B cell (primary cell): Measurements from ENCODE around the gene ENOX1. TPM values are rescaled to one million over a fixed set of nuclear protein-coding genes. Genes with fewer than 3 reads are reported as not detected.

Experiments used
- ATAC-seq: fragments of 200-7000 bp; cut with Tn5 transposase; one replicate; pipeline ENCODE4 v1.10.0; 2021; ENCODE audit warnings: low read depth, mild to moderate bottlenecking, moderate number of reproducible peaks, moderate library complexity
- CTCF ChIA-PET: fragments of 350-600 bp; sonication (Branson Sonifier 250); formaldehyde crosslinking; loops from one replicate; lab custom pipeline; 2021; ENCODE audit warnings: antibody characterized with exemption, inconsistent platforms; lab: Charles Lee
- POLR2A ChIA-PET: fragments of 350-600 bp; sonication (Branson Sonifier 250); formaldehyde crosslinking; loops from one replicate; lab custom pipeline; 2021; ENCODE audit warnings: antibody characterized with exemption; lab: Charles Lee
- DNase-seq: peaks from one replicate; pipeline ENCODE4 v3.0.0; 2013
- H2AFZ ChIP-seq: 2 replicates; pipeline ENCODE4 v1.6.1; 2012; ENCODE audit warnings: mild to moderate bottlenecking, low read depth, low read length; ENCODE audit not compliant: insufficient read depth, poor library complexity, severe bottlenecking
- H3K27ac ChIP-seq, 2 donors: 1 replicate in 1 of 2; 2 replicates in 1 of 2; pipeline ENCODE4 v1.5.1; 2012 to 2013; ENCODE audit warnings: low read length in 2 of 2, mild to moderate bottlenecking in 2 of 2, moderate library complexity in 1 of 2
- H3K27me3 ChIP-seq, 4 experiments: fragments of 200-600 bp in 1 of 4; sonication (generic) in 1 of 4; replicated peaks in 1 of 4; 1 replicate in 2 of 4; 2 replicates in 2 of 4; pipeline versions ENCODE4 v1.6.1 to v1.7.0; 2013 to 2016; ENCODE audit warnings: low read length in 3 of 4, mild to moderate bottlenecking in 2 of 4, mixed read lengths in 1 of 4, moderate library complexity in 1 of 4; ENCODE audit not compliant: insufficient read depth in 4 of 4, control insufficient read depth in 3 of 4; ENCODE audit errors: control extremely low read depth in 1 of 4
- H3K36me3 ChIP-seq, 2 experiments: replicated peaks in 1 of 2; 1 replicate in 1 of 2; 2 replicates in 1 of 2; pipeline versions ENCODE4 v1.6.1 to v1.7.1; 2013; ENCODE audit warnings: low read length in 1 of 2; ENCODE audit not compliant: insufficient read depth in 2 of 2, control insufficient read depth in 1 of 2; ENCODE audit errors: control extremely low read depth in 1 of 2, extremely low read depth in 1 of 2
- H3K4me1 ChIP-seq, 2 donors: fragments of 200-600 bp in 1 of 2; sonication (generic) in 1 of 2; 1 replicate in 1 of 2; 2 replicates in 1 of 2; pipeline versions ENCODE4 v1.5.1 to v1.6.1; 2013 to 2017; ENCODE audit warnings: low read length in 2 of 2; ENCODE audit not compliant: control insufficient read depth in 2 of 2, insufficient read depth in 2 of 2
- H3K4me2 ChIP-seq: replicated peaks from 2 replicates; pipeline ENCODE3; 2012; ENCODE audit warnings: mild to moderate bottlenecking, low read depth, low read length; ENCODE audit not compliant: poor library complexity, severe bottlenecking
- H3K4me3 ChIP-seq, 5 experiments: fragments of 200-600 bp in 1 of 5; sonication (generic) in 1 of 5; 1 replicate in 3 of 5; 2 replicates in 2 of 5; pipeline versions ENCODE4 v1.5.1 to v1.7.0; 2011 to 2016; ENCODE audit warnings: low read length in 4 of 5, mild to moderate bottlenecking in 4 of 5, low read depth in 2 of 5, control low read depth in 1 of 5, moderate library complexity in 1 of 5; ENCODE audit not compliant: insufficient read depth in 1 of 5; ENCODE audit errors: control extremely low read depth in 1 of 5, extremely low read depth in 1 of 5
- H3K79me2 ChIP-seq: fragments of 200-600 bp; sonication (generic); one replicate; pipeline ENCODE4 v1.6.0; 2016; ENCODE audit warnings: low read length; ENCODE audit not compliant: control insufficient read depth, insufficient read depth
- H3K9ac ChIP-seq: fragments of 200-600 bp; sonication (generic); 2 replicates; pipeline ENCODE4 v1.6.1; 2017; ENCODE audit warnings: mild to moderate bottlenecking, low read length, moderate library complexity
- H3K9me3 ChIP-seq, 3 donors: one replicate each; pipeline versions ENCODE4 v1.6.1 to v1.7.1; 2013; ENCODE audit warnings: low read length in 2 of 3; ENCODE audit not compliant: control insufficient read depth in 2 of 3, insufficient read depth in 1 of 3; ENCODE audit errors: control extremely low read depth in 1 of 3
- H4K20me1 ChIP-seq: 2 replicates; pipeline ENCODE4 v1.6.0; 2012; ENCODE audit warnings: mild to moderate bottlenecking, low read length; ENCODE audit not compliant: insufficient read depth, control insufficient read depth, poor library complexity, severe bottlenecking
- H3K27ac Mint-ChIP-seq: one replicate; pipeline ENCODE4 v1.8.0; 2021; ENCODE audit warnings: mixed read lengths
- H3K27me3 Mint-ChIP-seq: one replicate; pipeline ENCODE4 v1.8.0; 2021; ENCODE audit warnings: mixed read lengths
- H3K4me1 Mint-ChIP-seq: one replicate; pipeline ENCODE4 v1.8.0; 2021; ENCODE audit warnings: mixed read lengths
- H3K4me3 Mint-ChIP-seq: one replicate; pipeline ENCODE4 v1.8.0; 2021; ENCODE audit warnings: mixed read lengths
- H3K9me3 Mint-ChIP-seq: one replicate; pipeline ENCODE4 v1.8.0; 2022; ENCODE audit warnings: mixed read lengths; ENCODE audit not compliant: insufficient read depth
- CTCF ChIP-seq: fragments of 200-600 bp; IDR thresholded peaks from one replicate; pipeline ENCODE4 v1.8.0; 2022; ENCODE audit warnings: antibody characterized with exemption, mild to moderate bottlenecking
- EZH2 ChIP-seq: IDR thresholded peaks from 2 replicates; pipeline ENCODE4 v1.6.1; 2012; ENCODE audit warnings: borderline replicate concordance, low read depth, mild to moderate bottlenecking, moderate library complexity, low read length; ENCODE audit not compliant: insufficient read depth, poor library complexity, severe bottlenecking
- WGBS: methylation state at CpG from one replicate; pipeline ENCODE4 v1.1.5; 2013; ENCODE audit warnings: missing lambda C conversion rate; ENCODE audit not compliant: insufficient coverage; 5-methylcytosine and 5-hydroxymethylcytosine counted together
- intact Hi-C: fragments of 100-400 bp; cut with micrococcal nuclease; formaldehyde crosslinking; loops from one replicate; pipeline ENCODE4 v1.10.0; 2022
- polyA plus RNA-seq: library from polyadenylated mRNA; depleted of rRNA; stranded (reverse); fragments of >200 nt; gene quantifications from 2 replicates; pipeline ENCODE4 v1.2.3, GENCODE V29; 2012
- total RNA-seq, 2 donors: library from RNA; stranded (reverse); fragments of 120-200 nt in 1 of 2; gene quantifications; 1 replicate in 1 of 2; 2 replicates in 1 of 2; pipeline versions ENCODE4 v1.2.3 to v1.2.4, GENCODE V29; 2013 to 2022

The ENOX1 gene
- total and polyA plus RNA-seq, 2 donors (not counting 1 experiment from before 2014, with no cell fraction given) = not detected

DNA sequence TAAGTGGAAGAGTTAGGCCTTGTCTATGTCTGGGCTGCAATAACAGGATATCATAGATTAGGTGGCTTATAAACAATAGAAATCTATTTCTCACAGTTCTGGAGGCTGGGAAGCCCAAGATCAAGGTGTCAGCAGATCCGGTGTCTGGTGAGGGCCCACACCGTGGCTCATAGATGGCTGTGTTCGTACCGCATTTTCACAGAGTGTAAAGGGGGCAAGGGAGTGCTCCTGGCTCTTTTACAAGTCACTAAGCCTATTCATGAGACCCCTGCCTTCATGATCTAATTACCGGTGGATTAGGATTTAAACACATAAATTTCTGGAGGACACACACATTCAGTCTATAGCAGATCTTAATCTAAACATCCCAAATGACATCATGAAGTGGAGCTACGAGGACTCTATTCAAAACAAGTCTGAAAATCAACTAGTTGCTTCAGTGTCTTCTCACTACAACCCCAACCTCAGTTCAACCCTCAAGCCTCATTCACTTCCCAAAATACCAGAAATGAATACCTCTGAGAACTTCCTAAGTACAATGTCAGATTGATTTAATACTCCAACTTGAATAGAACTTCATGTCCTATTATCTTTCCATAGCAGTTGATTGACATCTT is 23.5 kb downstream of the ENOX1 start:
- Mint-ChIP-seq H3K9me3 (no peaks in the 10 kb centered on the region), H3K27me3 (peaks cover 19% of the 10 kb centered on the region), H3K4me3 (no peak overlapping the region), H3K4me1 (no peaks in the 10 kb centered on the region), H3K27ac (no peak overlapping the region)
- no peaks in the 10 kb centered on the region for H4K20me1 ChIP-seq
- CTCF ChIA-PET = no interaction called here
- intact Hi-C loops = no loop called here
- no peak overlapping the region for H2AFZ ChIP-seq
- peaks cover 0 to 3% (median 0%) of the 10 kb centered on the region in 4 experiments for H3K27me3 ChIP-seq
- TF ChIP-seq EZH2 = no peak
- no peak for TF ChIP-seq CTCF
- DNase-seq (no peak), ATAC-seq (no peak)
- no peaks in the 10 kb centered on the region for H3K36me3 ChIP-seq
- H3K79me2 ChIP-seq = no peaks in the 10 kb centered on the region
- 98% methylated on average over 6 of the region's 6 CpGs for WGBS
- H3K4me3 ChIP-seq = no peak overlapping the region
- no peaks in the 10 kb centered on the region for H3K9me3 ChIP-seq
- no peak overlapping the region for H3K4me2 ChIP-seq
- H3K4me1 ChIP-seq = no peaks in the 10 kb centered on the region
- POLR2A ChIA-PET = no interaction called here
- H3K9ac ChIP-seq = no peak overlapping the region
- H3K27ac ChIP-seq = no peak overlapping the region

DNA sequence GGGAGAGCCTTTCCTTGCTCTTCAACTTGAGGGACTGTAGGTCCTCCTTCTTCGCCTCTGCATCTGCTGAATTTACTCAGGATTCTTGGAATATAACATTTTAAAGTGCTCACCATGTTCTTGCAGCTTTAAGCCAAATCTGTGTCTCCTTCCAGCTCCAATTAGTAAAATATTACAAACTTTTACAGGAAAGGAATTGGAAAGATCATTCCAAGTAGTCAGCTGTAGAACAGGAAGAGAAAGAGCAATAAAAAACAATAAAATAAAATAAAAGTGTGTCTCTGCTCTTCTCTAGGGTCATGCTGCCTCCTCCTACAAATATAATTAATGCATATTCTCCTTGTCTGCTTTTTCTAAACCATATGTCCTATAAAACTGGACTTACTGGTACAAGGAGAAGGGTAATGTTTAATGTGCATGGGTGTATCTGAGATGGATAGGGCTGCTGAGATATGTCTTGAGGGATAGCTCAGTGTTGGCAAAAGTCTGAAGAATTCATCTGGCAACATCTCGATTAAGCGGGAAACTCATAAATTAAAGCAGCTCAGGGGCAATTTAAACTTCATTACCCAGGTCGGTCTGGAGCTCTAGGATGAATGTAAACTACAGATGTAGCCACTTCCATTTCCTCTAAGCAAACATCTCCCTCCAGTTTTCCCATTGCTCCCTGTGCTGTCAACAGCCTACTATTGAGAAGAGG is 25.0 kb downstream of the ENOX1 start:
- Histone ChIP-seq H3K27me3 (peaks cover 0 to 3% (median 0%) of the 10 kb centered on the region in 4 experiments), H3K9ac (no peak overlapping the region), H3K9me3 (no peaks in the 10 kb centered on the region), H3K4me3 (no peak overlapping the region), H3K27ac (no peak overlapping the region), H4K20me1 (no peaks in the 10 kb centered on the region), H3K4me2 (no peak overlapping the region), H3K79me2 (no peaks in the 10 kb centered on the region), H2AFZ (no peak overlapping the region), H3K36me3 (no peaks in the 10 kb centered on the region), H3K4me1 (no peaks in the 10 kb centered on the region)
- H3K4me1 Mint-ChIP-seq = no peaks in the 10 kb centered on the region
- intact Hi-C loops = no loop called here
- H3K9me3 Mint-ChIP-seq = no peaks in the 10 kb centered on the region
- TF ChIP-seq CTCF = no peak
- no peak for TF ChIP-seq EZH2
- no peak overlapping the region for H3K27ac Mint-ChIP-seq
- DNase-seq (no peak), ATAC-seq (no peak)
- ChIA-PET CTCF (no interaction called here), POLR2A (no interaction called here)
- no peak overlapping the region for H3K4me3 Mint-ChIP-seq
- H3K27me3 Mint-ChIP-seq = peaks cover 27% of the 10 kb centered on the region
- 100% methylated on average over 1 of the region's 4 CpGs for WGBS
